Lower leg skin (tissue), 4 donors: ENCODE results near the gene CASK. TPM values are rescaled to one million over a fixed set of nuclear protein-coding genes. Genes with fewer than 3 reads are reported as not detected.
"Not testable (repeated sequence)": the region's sequence is repeated elsewhere in the genome, so short reads cannot be mapped to it uniquely, and the experiment has no call there.

Experiments
- DNase-seq, 2 donors: peaks; one replicate each; pipeline ENCODE4 v3.0.0-alpha.2; 2019; ENCODE audit warnings: low spot score in 2 of 2
- H3K4me3 ChIP-seq: fragments of 200-600 bp; sonication (generic); 2 replicates; pipeline ENCODE4 v1.5.1; 2017; ENCODE audit warnings: mild to moderate bottlenecking, low read depth; ENCODE audit not compliant: poor library complexity, severe bottlenecking
- CTCF ChIP-seq, 3 donors: fragments of 450-650 bp; IDR thresholded peaks; one replicate each; pipeline ENCODE4 v1.5.1; 2016; ENCODE audit warnings: antibody characterized with exemption in 3 of 3, mild to moderate bottlenecking in 3 of 3, moderate library complexity in 2 of 3
- POLR2A ChIP-seq, 2 donors: fragments of 450-650 bp; IDR thresholded peaks; one replicate each; pipeline ENCODE4 v1.6.1; 2016 to 2017; ENCODE audit warnings: antibody characterized with exemption in 2 of 2, mild to moderate bottlenecking in 1 of 2, moderate library complexity in 1 of 2
- WGBS, 2 donors: methylation state at CpG; one replicate each; pipeline ENCODE4 v1.1.5; 2018; 5-methylcytosine and 5-hydroxymethylcytosine counted together
- intact Hi-C: fragments of 100-400 bp; cut with DNase I; formaldehyde crosslinking; loops from one replicate; pipeline ENCODE4 v1.15.0; 2023; ENCODE audit warnings: low total_unique reads
- total RNA-seq, 4 donors: library from RNA; depleted of rRNA; stranded (reverse); fragments of >200 nt; gene quantifications; one replicate each; pipeline ENCODE4 v1.1.0, GENCODE V29; 2016

Gene CASK
- total RNA-seq, 4 donors from 2014 or later = 22.7 to 43.2 (median 26.8) TPM

GRCh38 chrX:41684940-41685339 lies 238.4 kb downstream of the CASK start:
- no peak overlapping the region for H3K4me3 ChIP-seq
- 86 to 91% methylated on average over 2 of the region's 2 CpGs for WGBS, 2 donors
- intact Hi-C loops = no loop called here
- DNase-seq = no peak
- no peak for TF ChIP-seq CTCF (IDR thresholded peaks at IDR 0.05)
- no peak for TF ChIP-seq POLR2A (IDR thresholded peaks at IDR 0.05)

GRCh38 chrX:41684138-41684537 lies 239.2 kb downstream of the CASK start:
- TF ChIP-seq CTCF (IDR thresholded peaks at IDR 0.05) = no peak
- no peak for TF ChIP-seq POLR2A (IDR thresholded peaks at IDR 0.05)
- intact Hi-C loops = no loop called here
- WGBS, 2 donors = 37% methylated on average over 3 of the region's 3 CpGs
- no peak overlapping the region for H3K4me3 ChIP-seq
- no peak for DNase-seq

- WGBS, 2 donors = 58 to 64% methylated on average over 6 of the region's 6 CpGs
Observed at GRCh38 chrX:41677183-41678060, 245.9 kb downstream of the CASK start.

GRCh38 chrX:41676361-41676760 lies 247.0 kb downstream of the CASK start:
- DNase-seq, intact Hi-C loops, H3K4me3 ChIP-seq: not testable (repeated sequence)
- 91 to 97% methylated on average over 15 of the region's 15 CpGs for WGBS, 2 donors

More at GRCh38 chrX:41677183-41678060, 245.9 kb downstream of the CASK start:
- H3K4me3 ChIP-seq = no peak overlapping the region
- no peak for TF ChIP-seq CTCF (IDR thresholded peaks at IDR 0.05)
- TF ChIP-seq POLR2A (IDR thresholded peaks at IDR 0.05) = no peak
- DNase-seq = no peak
- intact Hi-C loops = no loop called here

GRCh38 chrX:41672643-41673042 lies 250.7 kb downstream of the CASK start:
- intact Hi-C loops = no loop called here
- no peak overlapping the region for H3K4me3 ChIP-seq
- 50 to 100% methylated on average over 1 of the region's 1 CpG for WGBS, 2 donors
- no peak for DNase-seq
- TF ChIP-seq POLR2A (IDR thresholded peaks at IDR 0.05) (no peak), CTCF (IDR thresholded peaks at IDR 0.05) (no peak)

GRCh38 chrX:41671082-41671481 lies 252.3 kb downstream of the CASK start:
- 82 to 94% methylated on average over 1 of the region's 1 CpG for WGBS, 2 donors
- no peak for TF ChIP-seq CTCF (IDR thresholded peaks at IDR 0.05)
- no peak overlapping the region for H3K4me3 ChIP-seq
- intact Hi-C loops = no loop called here
- no peak for DNase-seq
